ENCODE measurements around the gene PCNX1. TPM values are rescaled to one million over a fixed set of nuclear protein-coding genes. Genes with fewer than 3 reads are reported as not detected.
"Not testable (repeated sequence)": the region's sequence is repeated elsewhere in the genome, so short reads cannot be mapped to it uniquely, and the experiment has no call there.

The PCNX1 gene
- total and polyA plus RNA-seq, 9 of the 15 experiments (the other 6 are each of a cell fraction or from before 2014, with no cell fraction given) = 0.30 to 4.5 (median 2.3) TPM

DNA sequence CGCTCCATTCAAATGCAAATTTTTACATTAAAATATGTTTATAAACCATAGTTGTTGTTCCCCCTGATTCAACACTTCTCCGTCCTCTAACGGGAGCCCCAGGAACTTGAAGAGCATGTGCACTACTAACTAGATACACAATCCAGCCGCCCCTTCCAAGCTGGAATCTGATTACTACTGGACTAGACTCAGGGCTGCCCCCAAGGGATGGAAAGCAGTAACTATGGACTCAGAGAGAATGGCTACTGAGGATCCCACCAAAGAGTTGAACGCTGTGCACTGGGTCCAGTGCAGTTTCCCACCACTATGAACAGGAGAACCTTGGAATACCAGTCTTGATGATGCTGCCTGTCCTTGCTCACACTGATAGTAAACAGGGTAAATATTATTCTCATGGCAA lies 48.6 kb upstream of the PCNX1 start (continued):
- TF ChIP-seq, protein P1, sequence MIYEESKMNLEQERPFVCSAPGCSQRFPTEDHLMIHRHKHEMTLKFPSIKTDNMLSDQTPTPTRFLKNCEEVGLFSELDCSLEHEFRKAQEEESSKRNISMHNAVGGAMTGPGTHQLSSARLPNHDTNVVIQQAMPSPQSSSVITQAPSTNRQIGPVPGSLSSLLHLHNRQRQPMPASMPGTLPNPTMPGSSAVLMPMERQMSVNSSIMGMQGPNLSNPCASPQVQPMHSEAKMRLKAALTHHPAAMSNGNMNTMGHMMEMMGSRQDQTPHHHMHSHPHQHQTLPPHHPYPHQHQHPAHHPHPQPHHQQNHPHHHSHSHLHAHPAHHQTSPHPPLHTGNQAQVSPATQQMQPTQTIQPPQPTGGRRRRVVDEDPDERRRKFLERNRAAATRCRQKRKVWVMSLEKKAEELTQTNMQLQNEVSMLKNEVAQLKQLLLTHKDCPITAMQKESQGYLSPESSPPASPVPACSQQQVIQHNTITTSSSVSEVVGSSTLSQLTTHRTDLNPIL (CRISPR knock-in tag; IDR thresholded peaks at IDR 0.05) = no peak

DNA sequence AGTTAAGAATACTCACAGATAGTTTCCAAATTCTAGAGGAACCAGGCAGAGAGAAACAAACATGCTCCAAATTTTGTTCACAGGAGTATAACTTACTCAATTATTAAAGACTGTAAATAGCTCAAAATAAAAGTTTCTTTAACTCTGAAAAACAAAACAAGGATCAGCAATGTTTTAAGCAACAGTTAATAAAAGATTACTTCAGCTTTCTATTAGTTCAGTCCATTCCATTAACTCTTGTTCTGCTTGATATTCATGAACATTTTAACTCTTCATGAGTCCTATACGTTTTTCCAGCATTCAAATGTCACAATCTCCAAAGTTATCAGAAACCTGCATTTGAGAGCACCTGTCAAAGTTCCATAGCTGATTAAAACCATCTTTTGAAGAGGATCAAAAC lies 40.3 kb upstream of the PCNX1 start:
- ATAC-seq; H3K4me3 ChIP-seq; H3K27me3 ChIP-seq (ENCODE audit: control insufficient read depth in 2 of 2, insufficient read depth in 2 of 2, low read length in 2 of 2); H3K27ac ChIP-seq (ENCODE audit: extremely low read depth, low read depth, low read length); H3K9me3 ChIP-seq (replicated peaks; ENCODE audit: control insufficient read depth, insufficient read depth, low read depth, low read length); H4K20me1 ChIP-seq (replicated peaks; ENCODE audit: control insufficient read depth, insufficient read depth, low read length); H3K9me1 ChIP-seq (ENCODE audit: control insufficient read depth, insufficient read depth, low read length); intact Hi-C loops (cut with micrococcal nuclease); FAIRE-seq; H2AFZ ChIP-seq (ENCODE audit: low read depth, low read length); BruUV-seq (replicated peaks); H3K79me2 ChIP-seq (ENCODE audit: control insufficient read depth, insufficient read depth, low read length); H3K9ac ChIP-seq (ENCODE audit: insufficient read depth in 1 of 2, low read depth in 2 of 2, low read length in 2 of 2); H3K4me1 ChIP-seq (replicated peaks in 1 of 2; ENCODE audit: control insufficient read depth in 2 of 2, insufficient read depth in 2 of 2, low read length in 2 of 2); in situ Hi-C loops (cut with MboI); H3K4me2 ChIP-seq (ENCODE audit: insufficient read depth, low read length); H3K36me3 ChIP-seq (ENCODE audit: control insufficient read depth, insufficient read depth, low read length); CTCF ChIA-PET (ENCODE audit: low intra/inter-chr PET ratio); DNase-seq (ENCODE audit: extremely low read depth in 1 of 4, low spot score in 3 of 4): not testable (repeated sequence)
- WGBS (ENCODE audit: insufficient coverage, low coverage, missing lambda C conversion rate) = 0% methylated on average over 1 of the region's 1 CpG
- POLR2A ChIA-PET = interaction anchor here (0.6 kb wide), 1 partner anchor 12 kb away, joined by 3 read pairs; no protein-coding TSS in a partner anchor

DNA sequence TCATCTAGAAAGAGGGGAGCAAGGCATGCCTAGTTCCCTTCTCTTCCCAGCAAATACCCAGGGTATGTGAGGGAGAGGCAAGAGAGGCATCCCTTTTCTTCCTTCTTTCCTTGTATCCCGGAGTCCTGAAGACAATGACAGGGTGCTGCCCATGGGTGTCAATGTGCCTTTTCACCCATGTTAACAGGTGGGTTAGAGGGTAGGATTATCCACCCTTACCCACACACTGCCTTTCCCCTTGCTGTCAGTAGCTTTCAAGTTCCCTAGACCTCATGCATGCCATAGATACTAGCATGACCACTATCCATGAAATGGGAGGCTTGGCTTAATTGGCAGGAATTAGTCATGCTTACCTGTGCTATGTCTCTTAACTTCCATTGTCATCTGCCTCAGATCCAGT lies 36.3 kb upstream of the PCNX1 start:
- ATAC-seq = no peak
- Histone ChIP-seq H3K4me3 (no peak overlapping the region), H3K36me3 (ENCODE audit: control insufficient read depth, insufficient read depth, low read length) (no peaks in the 10 kb centered on the region), H3K9me3 (replicated peaks; ENCODE audit: control insufficient read depth, insufficient read depth, low read depth, low read length) (no peaks in the 10 kb centered on the region; the same call in 1 of the 2 replicates), H3K4me1 (replicated peaks in 1 of 2; ENCODE audit: control insufficient read depth in 2 of 2, insufficient read depth in 2 of 2, low read length in 2 of 2) (no peaks in the 10 kb centered on the region), H3K27me3 (ENCODE audit: control insufficient read depth in 2 of 2, insufficient read depth in 2 of 2, low read length in 2 of 2) (no peaks in the 10 kb centered on the region), H3K4me2 (ENCODE audit: insufficient read depth, low read length) (no peak overlapping the region), H3K9ac (ENCODE audit: insufficient read depth in 1 of 2, low read depth in 2 of 2, low read length in 2 of 2) (no peak overlapping the region), H2AFZ (ENCODE audit: low read depth, low read length) (no peak overlapping the region), H3K27ac (ENCODE audit: extremely low read depth, low read depth, low read length) (no peak overlapping the region), H3K79me2 (ENCODE audit: control insufficient read depth, insufficient read depth, low read length) (no peaks in the 10 kb centered on the region), H3K9me1 (ENCODE audit: control insufficient read depth, insufficient read depth, low read length) (no peaks in the 10 kb centered on the region), H4K20me1 (replicated peaks; ENCODE audit: control insufficient read depth, insufficient read depth, low read length) (no peaks in the 10 kb centered on the region)
- POLR2A ChIA-PET = no interaction called here
- intact Hi-C loops (cut with micrococcal nuclease) (no loop called here), in situ Hi-C loops (cut with MboI) (no loop called here)
- CTCF ChIA-PET (ENCODE audit: low intra/inter-chr PET ratio) = no interaction called here
- no peak for FAIRE-seq
- no TSS peak for BruUV-seq (replicated peaks)
- no peak for DNase-seq (ENCODE audit: extremely low read depth in 1 of 4, low spot score in 3 of 4)
- WGBS (ENCODE audit: insufficient coverage, low coverage, missing lambda C conversion rate) = 0% methylated on average over 1 of the region's 1 CpG
- TF ChIP-seq CREB1 (IDR thresholded peaks at IDR 0.05) (no peak), CREB1 (CRISPR knock-in tag; IDR thresholded peaks at IDR 0.05) (no peak), CBX5 (IDR thresholded peaks at IDR 0.05; ENCODE audit: borderline replicate concordance, low read depth) (0 out of 2 replicates have a peak, but pooled peaks have one; percentile 23)
